K562 (cell line): ENCODE data around the gene PI4KA. TPM values are rescaled to one million over a fixed set of nuclear protein-coding genes. Genes with fewer than 3 reads are reported as not detected.
A peak's percentile ranks its signal among the peaks of the same experiment; 100 is the strongest.

Source experiments
- CBX3 ChIP-seq, 2 experiments: IDR thresholded peaks; 1 replicate in 1 of 2; 2 replicates in 1 of 2; pipeline ENCODE4 v1.6.1; 2012; ENCODE audit warnings: inconsistent platforms in 2 of 2, low read length in 2 of 2, borderline replicate concordance in 1 of 2, control low read depth in 1 of 2
- GABPB2 ChIP-seq: fragments of 250-450 bp; sonication (Bioruptor Pico); conservative IDR thresholded peaks from 2 replicates; pipeline ENCODE4 v1.5.1; 2021; ENCODE audit warnings: mild to moderate bottlenecking
- KLF6 ChIP-seq: fragments of 250-450 bp; sonication (Bioruptor Pico); IDR thresholded peaks from 2 replicates; pipeline ENCODE4 v1.4.0; 2020; ENCODE audit warnings: mild to moderate bottlenecking, moderate library complexity, borderline replicate concordance
- NONO ChIP-seq, 2 experiments: fragments of 200-400 bp in 1 of 2; fragments of 450-650 bp in 1 of 2; formaldehyde crosslinking in 1 of 2; IDR thresholded peaks; 2 replicates each; pipeline ENCODE4 v1.6.1; 2017; ENCODE audit warnings: low read depth in 2 of 2, mild to moderate bottlenecking in 2 of 2, moderate library complexity in 2 of 2, low read length in 1 of 2
- RAD51 ChIP-seq: fragments of 450-650 bp; IDR thresholded peaks from 2 replicates; pipeline ENCODE4 v1.7.1; 2016; ENCODE audit warnings: low read depth, mild to moderate bottlenecking, borderline replicate concordance
- RBM34 ChIP-seq: fragments of 200-400 bp; formaldehyde crosslinking; IDR thresholded peaks from 2 replicates; pipeline ENCODE4 v1.6.1; 2018; ENCODE audit warnings: low read length, borderline replicate concordance; ENCODE audit not compliant: insufficient read depth
- SIRT6 ChIP-seq: IDR thresholded peaks from one replicate; pipeline ENCODE4 v1.6.1; 2012; ENCODE audit warnings: low read depth, mild to moderate bottlenecking, control low read depth, inconsistent platforms, low read length, moderate library complexity
- SUPT5H ChIP-seq: fragments of 450-650 bp; IDR thresholded peaks from 2 replicates; pipeline ENCODE4 v1.6.1; 2016
- ZBTB17 ChIP-seq: fragments of 450-650 bp; formaldehyde crosslinking; IDR thresholded peaks from 2 replicates; pipeline ENCODE4 v1.4.0; 2020; ENCODE audit warnings: mild to moderate bottlenecking
- ZBTB33 ChIP-seq: sonication (generic); formaldehyde crosslinking; IDR thresholded peaks from 2 replicates; pipeline ENCODE4 v1.8.1; 2023; ENCODE audit warnings: mild to moderate bottlenecking, missing genetic modification reagents
- ZC3H11A ChIP-seq: IDR thresholded peaks from 2 replicates; pipeline ENCODE4 v1.6.1; 2012; ENCODE audit warnings: low read depth, low read length, improper control_type of control experiment
- ZNF436 ChIP-seq: fragments of 250-450, 450-650 bp; sonication (Bioruptor Pico); formaldehyde crosslinking; IDR thresholded peaks from 2 replicates; pipeline ENCODE4 v1.7.0; 2020; ENCODE audit warnings: mild to moderate bottlenecking
- ZNF592 ChIP-seq: fragments of 450-650 bp; IDR thresholded peaks from 2 replicates; pipeline ENCODE4 v1.6.1; 2017; ENCODE audit warnings: antibody characterized with exemption, mild to moderate bottlenecking
- ZNF717 ChIP-seq: fragments of 250-450 bp; sonication (Bioruptor Pico); IDR thresholded peaks from 2 replicates; pipeline ENCODE4 v1.5.0; 2021
- polyA plus RNA-seq, 8 experiments: library from polyadenylated mRNA; depleted of rRNA in 4 of 8; stranded (reverse) in 5 of 8; unstranded in 3 of 8; fragments of >200 nt; fragmentation: Nextera tagmentation in 2 of 8; fragmentation: Illumina TruSeq in 1 of 8; extraction: Ambion mirVana in 2 of 8; extraction: Trizol in 1 of 8; gene quantifications; 2 replicates each; pipeline versions ENCODE4 v1.2.1 to v1.2.3, GENCODE V29; 2011 to 2014; ENCODE audit warnings: inconsistent platforms in 1 of 8, missing spikeins in 1 of 8
- total RNA-seq, 7 experiments: library from RNA; depleted of rRNA in 6 of 7; stranded (reverse); fragments of >200 nt in 6 of 7; fragmentation: Illumina TruSeq in 2 of 7; extraction: Trizol in 2 of 7; gene quantifications; 2 replicates each; pipeline versions ENCODE4 v1.2.1 to v1.2.3, GENCODE V29; 2011 to 2021; ENCODE audit warnings: low replicate concordance in 1 of 7
- TF ChIP-seq, protein P1 (sequence below), 3 experiments: fragments of 200-800 bp in 1 of 3; sonication (Bioruptor generic) in 1 of 3; sonication (generic) in 1 of 3; formaldehyde crosslinking in 1 of 3; IDR thresholded peaks; 2 replicates each; pipeline versions ENCODE4 v1.6.1 to v1.8.0; 2016 to 2022; ENCODE audit warnings: mild to moderate bottlenecking in 2 of 3, missing compliant biosample characterization in 2 of 3, missing genetic modification characterization in 2 of 3, missing genetic modification reagents in 1 of 3
- TF ChIP-seq, protein P2 (sequence below): sonication (generic); formaldehyde crosslinking; IDR thresholded peaks from 2 replicates; pipeline ENCODE4 v1.9.0; 2022; ENCODE audit warnings: mild to moderate bottlenecking, missing genetic modification reagents
- TF ChIP-seq, protein P3 (sequence below): sonication (generic); formaldehyde crosslinking; IDR thresholded peaks from 2 replicates; pipeline ENCODE4 v1.8.1; 2022; ENCODE audit warnings: missing genetic modification reagents

Gene PI4KA
- total and polyA plus RNA-seq, 9 of the 15 experiments (the other 6 are each of a cell fraction or from before 2014, with no cell fraction given), result 7.3 to 187 (median 84.7) TPM

DNA sequence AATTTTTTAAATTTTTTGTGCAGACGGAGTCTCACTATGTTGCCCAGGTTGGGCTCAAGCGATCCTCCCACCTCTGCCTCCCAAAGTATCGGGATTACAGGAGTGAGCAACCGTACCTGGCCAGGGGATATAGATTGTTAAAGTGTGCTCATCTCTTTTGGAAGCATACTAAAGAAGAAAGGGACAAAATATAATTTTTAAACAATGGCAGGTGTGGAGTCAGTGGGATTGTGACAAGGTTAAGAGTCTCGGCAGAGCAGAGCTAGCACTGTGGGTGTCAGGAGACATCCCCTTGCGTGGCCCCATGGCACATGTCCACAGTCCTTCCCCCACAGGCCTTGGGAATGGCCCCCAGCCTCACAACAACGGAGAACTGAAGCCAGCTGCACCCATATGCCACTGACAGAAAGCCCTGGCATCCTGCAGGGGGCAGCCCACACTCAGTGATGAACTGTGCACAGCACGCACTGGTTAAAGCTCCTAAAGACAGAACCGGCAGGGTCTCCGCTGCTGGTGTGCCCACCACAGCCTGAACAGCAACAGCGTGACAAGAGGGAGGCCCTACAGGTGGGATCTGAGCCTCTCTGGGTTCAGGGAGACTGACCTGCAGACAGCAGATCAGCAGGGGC, 54.8 kb downstream of the PI4KA start (continued):
- no peak for TF ChIP-seq NONO (IDR thresholded peaks at IDR 0.05; ENCODE audit: low read depth in 2 of 2, low read length in 1 of 2)
- TF ChIP-seq ZNF592, result no peak
- no peak for TF ChIP-seq ZNF717 (CRISPR knock-in tag)
- no peak for TF ChIP-seq KLF6 (CRISPR knock-in tag)
- TF ChIP-seq, protein P1, sequence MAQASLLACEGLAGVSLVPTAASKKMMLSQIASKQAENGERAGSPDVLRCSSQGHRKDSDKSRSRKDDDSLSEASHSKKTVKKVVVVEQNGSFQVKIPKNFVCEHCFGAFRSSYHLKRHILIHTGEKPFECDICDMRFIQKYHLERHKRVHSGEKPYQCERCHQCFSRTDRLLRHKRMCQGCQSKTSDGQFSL (CRISPR knock-in tag; IDR thresholded peaks at IDR 0.05), result 0 out of 2 replicates have a peak, but pooled peaks have one; percentile 47
- TF ChIP-seq, protein P1 (tag; IDR thresholded peaks at IDR 0.05), result no peak
- TF ChIP-seq GABPB2, result peak; percentile 18; the same call in 1 of the 2 replicates
- TF ChIP-seq ZBTB33 (CRISPR knock-in tag), result no peak
- TF ChIP-seq, protein P2, sequence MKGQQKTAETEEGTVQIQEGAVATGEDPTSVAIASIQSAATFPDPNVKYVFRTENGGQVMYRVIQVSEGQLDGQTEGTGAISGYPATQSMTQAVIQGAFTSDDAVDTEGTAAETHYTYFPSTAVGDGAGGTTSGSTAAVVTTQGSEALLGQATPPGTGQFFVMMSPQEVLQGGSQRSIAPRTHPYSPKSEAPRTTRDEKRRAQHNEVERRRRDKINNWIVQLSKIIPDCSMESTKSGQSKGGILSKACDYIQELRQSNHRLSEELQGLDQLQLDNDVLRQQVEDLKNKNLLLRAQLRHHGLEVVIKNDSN (CRISPR knock-in tag), result 0 out of 2 replicates have a peak, but pooled peaks have one; percentile 51
- TF ChIP-seq SUPT5H, result no peak
- TF ChIP-seq CBX3 (IDR thresholded peaks at IDR 0.05; ENCODE audit: borderline replicate concordance in 1 of 2, low read length in 2 of 2), result no peak
- TF ChIP-seq ZBTB17 (CRISPR knock-in tag), result no peak
- TF ChIP-seq ZNF436 (CRISPR knock-in tag), result no peak
- peak; percentile 59; the same call in 1 of the 2 replicates for TF ChIP-seq ZC3H11A
- TF ChIP-seq, protein P3, sequence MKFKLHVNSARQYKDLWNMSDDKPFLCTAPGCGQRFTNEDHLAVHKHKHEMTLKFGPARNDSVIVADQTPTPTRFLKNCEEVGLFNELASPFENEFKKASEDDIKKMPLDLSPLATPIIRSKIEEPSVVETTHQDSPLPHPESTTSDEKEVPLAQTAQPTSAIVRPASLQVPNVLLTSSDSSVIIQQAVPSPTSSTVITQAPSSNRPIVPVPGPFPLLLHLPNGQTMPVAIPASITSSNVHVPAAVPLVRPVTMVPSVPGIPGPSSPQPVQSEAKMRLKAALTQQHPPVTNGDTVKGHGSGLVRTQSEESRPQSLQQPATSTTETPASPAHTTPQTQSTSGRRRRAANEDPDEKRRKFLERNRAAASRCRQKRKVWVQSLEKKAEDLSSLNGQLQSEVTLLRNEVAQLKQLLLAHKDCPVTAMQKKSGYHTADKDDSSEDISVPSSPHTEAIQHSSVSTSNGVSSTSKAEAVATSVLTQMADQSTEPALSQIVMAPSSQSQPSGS (CRISPR knock-in tag), result no peak
- TF ChIP-seq RAD51, result 0 out of 2 replicates have a peak, but pooled peaks have one; percentile 15
- TF ChIP-seq SIRT6, result no peak
- TF ChIP-seq RBM34, result no peak
